Measurements from ENCODE around the gene PGM2L1.

Gene PGM2L1

DNA sequence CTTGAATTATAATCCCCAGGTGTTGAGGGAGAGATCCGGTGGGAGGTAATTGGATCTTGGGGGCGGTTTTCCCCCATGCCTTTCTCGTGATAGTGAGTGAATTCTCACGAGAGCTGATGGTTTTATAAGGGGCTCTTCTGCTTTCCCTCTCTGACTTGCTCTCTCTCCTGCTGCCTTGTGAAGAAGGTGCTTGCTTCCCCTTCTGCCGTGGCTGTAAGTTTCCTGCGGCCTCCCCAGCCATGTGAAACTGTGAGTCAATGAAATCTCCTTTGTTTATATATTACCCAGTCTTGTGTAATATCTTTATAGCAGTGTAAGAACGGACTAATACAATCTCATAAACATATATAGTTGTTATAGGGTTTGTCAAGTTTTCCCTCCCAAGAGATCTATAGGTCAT is 36.3 kb upstream of the PGM2L1 start:
- TF ChIP-seq, protein P1, sequence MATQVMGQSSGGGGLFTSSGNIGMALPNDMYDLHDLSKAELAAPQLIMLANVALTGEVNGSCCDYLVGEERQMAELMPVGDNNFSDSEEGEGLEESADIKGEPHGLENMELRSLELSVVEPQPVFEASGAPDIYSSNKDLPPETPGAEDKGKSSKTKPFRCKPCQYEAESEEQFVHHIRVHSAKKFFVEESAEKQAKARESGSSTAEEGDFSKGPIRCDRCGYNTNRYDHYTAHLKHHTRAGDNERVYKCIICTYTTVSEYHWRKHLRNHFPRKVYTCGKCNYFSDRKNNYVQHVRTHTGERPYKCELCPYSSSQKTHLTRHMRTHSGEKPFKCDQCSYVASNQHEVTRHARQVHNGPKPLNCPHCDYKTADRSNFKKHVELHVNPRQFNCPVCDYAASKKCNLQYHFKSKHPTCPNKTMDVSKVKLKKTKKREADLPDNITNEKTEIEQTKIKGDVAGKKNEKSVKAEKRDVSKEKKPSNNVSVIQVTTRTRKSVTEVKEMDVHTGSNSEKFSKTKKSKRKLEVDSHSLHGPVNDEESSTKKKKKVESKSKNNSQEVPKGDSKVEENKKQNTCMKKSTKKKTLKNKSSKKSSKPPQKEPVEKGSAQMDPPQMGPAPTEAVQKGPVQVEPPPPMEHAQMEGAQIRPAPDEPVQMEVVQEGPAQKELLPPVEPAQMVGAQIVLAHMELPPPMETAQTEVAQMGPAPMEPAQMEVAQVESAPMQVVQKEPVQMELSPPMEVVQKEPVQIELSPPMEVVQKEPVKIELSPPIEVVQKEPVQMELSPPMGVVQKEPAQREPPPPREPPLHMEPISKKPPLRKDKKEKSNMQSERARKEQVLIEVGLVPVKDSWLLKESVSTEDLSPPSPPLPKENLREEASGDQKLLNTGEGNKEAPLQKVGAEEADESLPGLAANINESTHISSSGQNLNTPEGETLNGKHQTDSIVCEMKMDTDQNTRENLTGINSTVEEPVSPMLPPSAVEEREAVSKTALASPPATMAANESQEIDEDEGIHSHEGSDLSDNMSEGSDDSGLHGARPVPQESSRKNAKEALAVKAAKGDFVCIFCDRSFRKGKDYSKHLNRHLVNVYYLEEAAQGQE (IDR thresholded peaks at IDR 0.05; ENCODE audit: insufficient read depth in 1 of 2, low read depth in 2 of 2, low read length in 2 of 2): no peak
- no peak for TF ChIP-seq SIN3A (IDR thresholded peaks at IDR 0.05; ENCODE audit: borderline replicate concordance, insufficient read depth, low read length)

- TF ChIP-seq SIN3A (IDR thresholded peaks at IDR 0.05; ENCODE audit: borderline replicate concordance, insufficient read depth, low read length) (no peak), FOXP2 (optimal IDR thresholded peaks at IDR 0.05; ENCODE audit: borderline replicate concordance, extremely low read depth, extremely low read length, insufficient read depth) (no peak), POLR2AphosphoS5 (IDR thresholded peaks at IDR 0.05; ENCODE audit: low read depth, low read length) (no peak), TAF1 (IDR thresholded peaks at IDR 0.05; ENCODE audit: borderline replicate concordance, insufficient read depth, low read length) (no peak)
- TF ChIP-seq, protein P1 (IDR thresholded peaks at IDR 0.05; ENCODE audit: insufficient read depth in 1 of 2, low read depth in 2 of 2, low read length in 2 of 2): no peak
Measured at GRCh38 chr11:74429205-74429604, 31.0 kb upstream of the PGM2L1 start.

DNA sequence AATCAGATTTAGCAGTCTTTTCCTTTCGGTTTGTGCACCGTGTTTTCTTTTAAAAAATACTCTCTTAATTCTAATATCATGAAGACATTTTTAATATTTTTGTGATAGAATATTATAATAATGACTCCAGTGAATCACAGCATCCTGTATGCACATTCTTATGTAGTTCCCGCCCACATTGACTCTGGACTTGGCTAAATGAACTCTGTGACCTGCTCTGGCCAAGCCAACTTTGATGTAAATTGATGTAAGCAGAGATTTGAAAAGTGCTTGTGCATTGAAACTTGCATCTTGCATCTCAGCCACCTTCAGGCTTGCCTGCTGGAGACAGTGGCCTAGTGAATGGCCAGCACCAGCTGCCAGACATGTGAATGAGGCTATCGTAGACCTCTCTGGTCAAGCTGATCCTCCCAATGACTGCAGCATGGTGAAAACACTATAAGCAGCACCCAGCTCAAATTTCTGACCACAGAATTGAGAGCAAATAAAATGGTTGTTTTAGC is 29.2 kb upstream of the PGM2L1 start:
- no peak for TF ChIP-seq POLR2AphosphoS5 (IDR thresholded peaks at IDR 0.05; ENCODE audit: low read depth, low read length)
- no peak for TF ChIP-seq FOXP2 (optimal IDR thresholded peaks at IDR 0.05; ENCODE audit: borderline replicate concordance, extremely low read depth, extremely low read length, insufficient read depth)
- TF ChIP-seq TAF1 (IDR thresholded peaks at IDR 0.05; ENCODE audit: borderline replicate concordance, insufficient read depth, low read length): no peak
- TF ChIP-seq, protein P1 (IDR thresholded peaks at IDR 0.05; ENCODE audit: insufficient read depth in 1 of 2, low read depth in 2 of 2, low read length in 2 of 2): no peak
- TF ChIP-seq SIN3A (IDR thresholded peaks at IDR 0.05; ENCODE audit: borderline replicate concordance, insufficient read depth, low read length): no peak

DNA sequence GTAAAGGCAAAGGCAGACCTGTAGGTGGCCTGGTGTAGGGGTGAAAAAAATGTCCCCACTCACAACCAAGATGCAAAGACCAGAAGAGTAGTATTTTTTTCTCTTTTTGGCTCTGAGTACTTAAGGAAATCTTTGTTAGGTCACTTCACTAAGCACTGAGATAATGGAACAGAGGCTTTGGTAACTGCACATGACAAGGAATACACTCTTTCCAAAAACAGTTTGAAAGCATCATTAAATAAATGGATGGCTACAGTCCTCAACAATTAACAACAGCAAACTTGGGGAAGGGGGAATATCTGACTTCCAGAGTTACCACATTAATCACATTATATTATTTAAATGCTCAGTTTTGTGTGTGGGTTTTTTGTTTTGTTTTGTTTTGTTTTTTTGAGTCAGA is 26.9 kb upstream of the PGM2L1 start:
- no peak for TF ChIP-seq TAF1 (IDR thresholded peaks at IDR 0.05; ENCODE audit: borderline replicate concordance, insufficient read depth, low read length)
- no peak for TF ChIP-seq POLR2AphosphoS5 (IDR thresholded peaks at IDR 0.05; ENCODE audit: low read depth, low read length)
- no peak for TF ChIP-seq SIN3A (IDR thresholded peaks at IDR 0.05; ENCODE audit: borderline replicate concordance, insufficient read depth, low read length)
- TF ChIP-seq, protein P1 (IDR thresholded peaks at IDR 0.05; ENCODE audit: insufficient read depth in 1 of 2, low read depth in 2 of 2, low read length in 2 of 2): no peak
- no peak for TF ChIP-seq FOXP2 (optimal IDR thresholded peaks at IDR 0.05; ENCODE audit: borderline replicate concordance, extremely low read depth, extremely low read length, insufficient read depth)

- TF ChIP-seq POLR2AphosphoS5 (IDR thresholded peaks at IDR 0.05; ENCODE audit: low read depth, low read length) (no peak), SIN3A (IDR thresholded peaks at IDR 0.05; ENCODE audit: borderline replicate concordance, insufficient read depth, low read length) (peak; percentile 25; the same call in 1 of the 2 replicates), TAF1 (IDR thresholded peaks at IDR 0.05; ENCODE audit: borderline replicate concordance, insufficient read depth, low read length) (0 out of 2 replicates have a peak, but pooled peaks have one; percentile 46)
Measured at GRCh38 chr11:74418509-74418895, 20.3 kb upstream of the PGM2L1 start.
